ENCODE data around the gene TAGAP. TPM values are rescaled to one million over a fixed set of nuclear protein-coding genes. Genes with fewer than 3 reads are reported as not detected.

The TAGAP gene
- total RNA-seq, 1 experiment from 2014 or later = not detected

DNA sequence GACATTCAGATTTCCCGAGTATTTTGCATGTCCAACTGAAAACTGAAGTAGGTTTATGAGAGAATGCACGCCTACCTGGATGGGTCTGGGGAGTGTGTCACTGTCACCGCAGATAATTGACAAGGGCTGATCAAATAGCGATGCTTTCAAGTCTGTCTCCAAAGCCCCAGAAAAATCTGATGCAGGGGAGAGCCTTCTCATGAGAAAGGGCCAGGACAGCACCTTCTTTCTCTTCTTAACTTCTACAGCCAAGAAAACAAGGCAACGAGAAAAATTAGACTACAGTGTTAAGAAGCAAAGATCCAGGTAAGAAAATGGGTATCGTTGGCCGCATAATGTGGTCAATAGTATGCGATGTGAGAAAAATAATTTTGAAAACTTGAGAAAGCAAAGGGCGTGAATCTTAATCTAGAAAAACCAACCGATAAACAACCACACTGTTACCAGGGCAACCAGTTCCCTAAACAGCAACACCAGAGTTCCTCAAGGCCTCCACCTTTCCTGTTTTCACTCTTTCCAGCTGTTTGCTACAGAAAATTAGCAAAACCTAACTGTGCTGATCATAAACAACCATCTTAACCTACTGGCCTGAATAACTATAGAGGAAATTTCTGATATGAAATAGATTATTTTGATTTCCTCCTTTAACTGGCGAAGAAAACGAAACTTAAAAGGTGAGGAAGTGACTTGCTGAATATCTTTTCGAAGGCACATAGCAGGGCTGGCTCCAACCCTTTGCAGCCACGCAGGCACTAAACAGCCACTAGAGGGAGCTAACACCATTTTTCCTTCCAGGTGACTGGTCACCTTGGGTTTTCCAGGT lies 2.6 kb downstream of the TAGAP start:
- H3K27ac ChIP-seq (ENCODE audit: insufficient read length, low read depth, low read length) = no peak overlapping the region
- H3K4me2 ChIP-seq (ENCODE audit: insufficient read depth, insufficient read length, low read length) = no peak overlapping the region
- no peaks in the 10 kb centered on the region for H3K27me3 ChIP-seq (ENCODE audit: insufficient read depth, low read length)
- H2AFZ ChIP-seq (ENCODE audit: low read length) = no peak overlapping the region
- H3K23me2 ChIP-seq (ENCODE audit: insufficient read length, low read depth, low read length, poor library complexity, severe bottlenecking) = no peaks in the 10 kb centered on the region
- H3K4me1 ChIP-seq (ENCODE audit: insufficient read depth, low read length) = no peaks in the 10 kb centered on the region
- peak overlapping the region; percentile 15 for H2BK5ac ChIP-seq (ENCODE audit: insufficient read length, low read length)
- no CpG with 5 or more reads among the region's 14 CpGs for WGBS (ENCODE audit: extremely low coverage, insufficient read length, low lambda C conversion rate)
- no peak overlapping the region for H3K23ac ChIP-seq (ENCODE audit: insufficient read length, low read depth, low read length)
- DNase-seq = peak; percentile 89
- H3K14ac ChIP-seq (ENCODE audit: insufficient read depth, low read length) = peak overlapping the region; percentile 55; the same call in 1 of the 2 replicates
- H4K8ac ChIP-seq (replicated peaks; ENCODE audit: insufficient read length, low read depth, low read length) = no peak overlapping the region
- no peaks in the 10 kb centered on the region for H3K79me2 ChIP-seq (ENCODE audit: insufficient read depth, low read length)
- peak overlapping the region; percentile 56; the same call in 1 of the 2 replicates for H3K4ac ChIP-seq (ENCODE audit: low read depth, low read length)
- peak overlapping the region; percentile 72 for H4K91ac ChIP-seq (ENCODE audit: insufficient read length, low read depth, low read length)
- no peaks in the 10 kb centered on the region for H4K20me1 ChIP-seq (ENCODE audit: control insufficient read depth, insufficient read depth, insufficient read length)
- no peaks in the 10 kb centered on the region for H3K79me1 ChIP-seq (ENCODE audit: insufficient read depth, low read depth, low read length, poor library complexity, severe bottlenecking)
- peak overlapping the region; percentile 54 for H3T11ph ChIP-seq (ENCODE audit: low read length)
- no peaks in the 10 kb centered on the region; the same call in 1 of the 2 replicates for H3K27me3 Mint-ChIP-seq (ENCODE audit: low read depth)
- H2AK5ac ChIP-seq (ENCODE audit: insufficient read length, low read length) = peak overlapping the region; percentile 69
- peaks cover 12 to 15% of the 10 kb centered on the region in 2 experiments for H3K4me1 Mint-ChIP-seq
- H2BK12ac ChIP-seq (ENCODE audit: insufficient read length, low read depth, low read length) = peak overlapping the region; percentile 63
- peak overlapping the region; percentile 21 for H3K18ac ChIP-seq (ENCODE audit: insufficient read length, low read depth, low read length)
- H2BK120ac ChIP-seq (ENCODE audit: low read depth, low read length, poor library complexity, severe bottlenecking) = peak overlapping the region; percentile 92
- no peaks in the 10 kb centered on the region for H3K36me3 Mint-ChIP-seq (ENCODE audit: insufficient read depth in 1 of 3, low read depth in 3 of 3)
- peak overlapping the region; percentile 7 for H2BK20ac ChIP-seq (ENCODE audit: low read depth, low read length, poor library complexity, severe bottlenecking)
- no peak overlapping the region for H3K9ac ChIP-seq (ENCODE audit: extremely low read depth, insufficient read length, low read length)
- H3K4me3 Mint-ChIP-seq = peak overlapping the region; percentile 30 to 38; a peak in 2 of 5 replicates
- H3K9me3 Mint-ChIP-seq = no peaks in the 10 kb centered on the region
- TF ChIP-seq, protein P1, sequence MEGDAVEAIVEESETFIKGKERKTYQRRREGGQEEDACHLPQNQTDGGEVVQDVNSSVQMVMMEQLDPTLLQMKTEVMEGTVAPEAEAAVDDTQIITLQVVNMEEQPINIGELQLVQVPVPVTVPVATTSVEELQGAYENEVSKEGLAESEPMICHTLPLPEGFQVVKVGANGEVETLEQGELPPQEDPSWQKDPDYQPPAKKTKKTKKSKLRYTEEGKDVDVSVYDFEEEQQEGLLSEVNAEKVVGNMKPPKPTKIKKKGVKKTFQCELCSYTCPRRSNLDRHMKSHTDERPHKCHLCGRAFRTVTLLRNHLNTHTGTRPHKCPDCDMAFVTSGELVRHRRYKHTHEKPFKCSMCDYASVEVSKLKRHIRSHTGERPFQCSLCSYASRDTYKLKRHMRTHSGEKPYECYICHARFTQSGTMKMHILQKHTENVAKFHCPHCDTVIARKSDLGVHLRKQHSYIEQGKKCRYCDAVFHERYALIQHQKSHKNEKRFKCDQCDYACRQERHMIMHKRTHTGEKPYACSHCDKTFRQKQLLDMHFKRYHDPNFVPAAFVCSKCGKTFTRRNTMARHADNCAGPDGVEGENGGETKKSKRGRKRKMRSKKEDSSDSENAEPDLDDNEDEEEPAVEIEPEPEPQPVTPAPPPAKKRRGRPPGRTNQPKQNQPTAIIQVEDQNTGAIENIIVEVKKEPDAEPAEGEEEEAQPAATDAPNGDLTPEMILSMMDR (conservative IDR thresholded peaks at IDR 0.05) = peak; percentile 99
- H2BK15ac ChIP-seq (ENCODE audit: low read depth, low read length) = no peak overlapping the region
- H3K27ac Mint-ChIP-seq = peak overlapping the region; percentile 57 to 96 (median 82); a peak in 5 of 7 replicates
- H3K9me3 ChIP-seq (ENCODE audit: control insufficient read depth, low read depth, low read length) = no peaks in the 10 kb centered on the region
- H4K5ac ChIP-seq (ENCODE audit: insufficient read length, low read depth, low read length) = no peak overlapping the region
- no peak overlapping the region for H3K56ac ChIP-seq (ENCODE audit: insufficient read length, low read depth, low read length)

All from H9 (cell line).